ENCODE results near the gene CLEC4E. TPM values are rescaled to one million over a fixed set of nuclear protein-coding genes. Genes with fewer than 3 reads are reported as not detected.

Gene CLEC4E
- total RNA-seq, 3 donors from 2014 or later, result 2.0 to 15.5 (median 2.3) TPM

DNA sequence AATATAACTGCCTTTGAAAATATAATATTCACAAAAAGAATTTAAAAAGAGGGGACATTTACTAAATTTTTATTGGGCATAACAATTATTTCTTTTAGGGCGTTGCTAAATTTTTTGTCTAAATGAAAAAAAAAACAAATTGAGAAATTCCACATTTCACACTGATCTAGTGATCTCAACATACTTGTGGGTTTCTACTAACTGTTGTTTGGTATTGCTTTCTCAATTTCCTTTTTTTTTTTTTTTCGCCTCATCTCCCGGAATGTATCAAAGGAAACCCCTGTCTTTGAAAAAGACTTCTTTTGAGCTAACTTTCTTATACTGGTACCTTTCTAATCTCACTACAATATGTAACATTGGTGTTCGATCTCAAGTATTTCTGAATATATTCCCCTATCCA lies 27.4 kb downstream of the CLEC4E start, which contains the start of gene CLEC4D:
Gene CLEC4D (plus strand): TSS at position 248 of the 400 bp plus-strand sequence. CDS start 230 bp downstream, outside the sequence.
- H3K27me3 ChIP-seq, result peaks cover 0 to 4% of the 10 kb centered on the region in 2 donors
- H3K9me3 ChIP-seq, result no peaks in the 10 kb centered on the region
- H3K4me1 ChIP-seq, result no peaks in the 10 kb centered on the region
- H3K27ac ChIP-seq, result no peak within 1 kb of the TSS
- no peak for DNase-seq (ENCODE audit: low spot score in 2 of 2)
- no peak for TF ChIP-seq POLR2AphosphoS5 (IDR thresholded peaks at IDR 0.05)
- TF ChIP-seq, protein P1, sequence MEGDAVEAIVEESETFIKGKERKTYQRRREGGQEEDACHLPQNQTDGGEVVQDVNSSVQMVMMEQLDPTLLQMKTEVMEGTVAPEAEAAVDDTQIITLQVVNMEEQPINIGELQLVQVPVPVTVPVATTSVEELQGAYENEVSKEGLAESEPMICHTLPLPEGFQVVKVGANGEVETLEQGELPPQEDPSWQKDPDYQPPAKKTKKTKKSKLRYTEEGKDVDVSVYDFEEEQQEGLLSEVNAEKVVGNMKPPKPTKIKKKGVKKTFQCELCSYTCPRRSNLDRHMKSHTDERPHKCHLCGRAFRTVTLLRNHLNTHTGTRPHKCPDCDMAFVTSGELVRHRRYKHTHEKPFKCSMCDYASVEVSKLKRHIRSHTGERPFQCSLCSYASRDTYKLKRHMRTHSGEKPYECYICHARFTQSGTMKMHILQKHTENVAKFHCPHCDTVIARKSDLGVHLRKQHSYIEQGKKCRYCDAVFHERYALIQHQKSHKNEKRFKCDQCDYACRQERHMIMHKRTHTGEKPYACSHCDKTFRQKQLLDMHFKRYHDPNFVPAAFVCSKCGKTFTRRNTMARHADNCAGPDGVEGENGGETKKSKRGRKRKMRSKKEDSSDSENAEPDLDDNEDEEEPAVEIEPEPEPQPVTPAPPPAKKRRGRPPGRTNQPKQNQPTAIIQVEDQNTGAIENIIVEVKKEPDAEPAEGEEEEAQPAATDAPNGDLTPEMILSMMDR (IDR thresholded peaks at IDR 0.05), result no peak
- no peak for TF ChIP-seq POLR2A (IDR thresholded peaks at IDR 0.05)
- no peak within 1 kb of the TSS for H3K4me3 ChIP-seq
- H3K36me3 ChIP-seq, result no peaks in the 10 kb centered on the region
- intact Hi-C loops (cut with DNase I; ENCODE audit: low total_unique reads), result no loop called here

DNA sequence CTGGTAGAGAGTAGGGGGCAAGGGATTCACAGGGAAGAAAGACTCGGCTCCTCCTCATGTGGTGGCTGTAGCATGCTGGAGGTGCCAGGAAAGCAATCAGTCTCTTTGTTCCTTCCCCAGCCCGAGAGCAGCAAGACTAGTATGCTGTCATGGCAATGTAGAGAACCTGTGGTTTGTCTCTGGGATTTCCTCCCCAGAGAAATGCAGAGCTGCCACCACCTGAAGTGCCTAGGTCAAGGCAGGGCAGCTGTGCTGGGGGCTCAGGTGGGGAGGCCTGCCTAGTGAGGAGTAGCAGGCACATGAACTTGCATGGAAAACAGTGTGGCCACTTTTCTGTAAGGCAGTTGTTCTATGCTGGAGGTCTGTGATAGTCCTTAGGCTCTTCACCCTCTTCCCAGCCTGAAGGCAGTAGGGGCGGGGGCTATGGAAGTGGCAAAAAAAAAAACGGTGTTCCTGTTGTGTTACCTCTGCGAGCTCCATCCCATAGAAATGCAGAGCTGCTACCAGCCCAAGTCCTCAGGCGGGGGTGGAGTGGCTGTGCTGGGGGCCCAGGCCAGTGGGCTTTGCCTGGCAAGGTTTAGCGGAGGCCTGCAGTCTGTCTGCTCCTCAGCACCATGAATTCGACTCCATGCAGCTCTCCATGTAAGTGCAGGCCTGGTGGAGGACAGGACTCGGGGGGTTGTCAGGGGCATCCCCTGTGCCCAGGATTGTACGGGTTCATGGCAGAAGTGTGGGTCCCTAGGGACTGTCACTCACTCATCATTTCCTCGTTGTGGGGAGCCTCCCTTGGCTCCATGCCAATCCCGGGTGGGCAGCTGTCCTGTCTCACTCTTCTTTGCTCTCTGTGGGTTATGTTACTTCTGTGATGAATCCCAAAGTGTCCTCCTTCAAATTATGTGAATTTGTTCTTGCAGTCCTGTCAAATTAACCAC lies 31.5 kb downstream of the CLEC4E start:
- Histone ChIP-seq H3K4me1 (no peaks in the 10 kb centered on the region), H3K9me3 (no peaks in the 10 kb centered on the region), H3K36me3 (no peaks in the 10 kb centered on the region), H3K4me3 (no peak overlapping the region), H3K27ac (no peak overlapping the region), H3K27me3 (no peaks in the 10 kb centered on the region)
- intact Hi-C loops (cut with DNase I; ENCODE audit: low total_unique reads), result no loop called here
- DNase-seq (ENCODE audit: low spot score in 2 of 2), result no peak
- TF ChIP-seq POLR2AphosphoS5 (IDR thresholded peaks at IDR 0.05) (no peak), POLR2A (IDR thresholded peaks at IDR 0.05) (no peak)
- TF ChIP-seq, protein P1 (IDR thresholded peaks at IDR 0.05), result no peak

DNA sequence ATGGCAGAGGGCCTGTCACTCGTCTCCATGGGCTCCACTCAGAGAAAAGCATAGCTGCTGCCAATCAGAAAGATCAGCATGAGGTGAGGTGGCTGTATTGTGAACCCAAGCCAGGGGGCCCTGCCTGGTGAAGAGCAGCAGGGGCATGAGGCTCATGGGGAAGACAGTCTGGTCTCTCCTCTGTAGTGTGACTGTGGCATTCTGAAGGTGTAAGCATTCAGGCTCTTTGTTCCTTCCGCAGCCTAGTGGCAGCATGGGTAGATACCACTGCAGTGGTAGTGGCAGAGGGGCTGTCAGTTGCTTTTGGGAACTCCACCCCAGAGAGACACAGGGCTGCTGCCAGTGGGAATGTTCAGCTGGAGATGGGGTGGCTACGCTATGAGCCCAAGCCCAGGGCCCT lies 32.5 kb downstream of the CLEC4E start:
- TF ChIP-seq POLR2A (IDR thresholded peaks at IDR 0.05) (no peak), POLR2AphosphoS5 (IDR thresholded peaks at IDR 0.05) (no peak)
- TF ChIP-seq, protein P1 (IDR thresholded peaks at IDR 0.05), result no peak
- no peak for DNase-seq (ENCODE audit: low spot score in 2 of 2)
- no peaks in the 10 kb centered on the region for H3K9me3 ChIP-seq
- no peaks in the 10 kb centered on the region for H3K27me3 ChIP-seq
- no peaks in the 10 kb centered on the region for H3K36me3 ChIP-seq
- intact Hi-C loops (cut with DNase I; ENCODE audit: low total_unique reads), result no loop called here
- H3K27ac ChIP-seq, result no peak overlapping the region
- no peaks in the 10 kb centered on the region for H3K4me1 ChIP-seq
- no peak overlapping the region for H3K4me3 ChIP-seq

DNA sequence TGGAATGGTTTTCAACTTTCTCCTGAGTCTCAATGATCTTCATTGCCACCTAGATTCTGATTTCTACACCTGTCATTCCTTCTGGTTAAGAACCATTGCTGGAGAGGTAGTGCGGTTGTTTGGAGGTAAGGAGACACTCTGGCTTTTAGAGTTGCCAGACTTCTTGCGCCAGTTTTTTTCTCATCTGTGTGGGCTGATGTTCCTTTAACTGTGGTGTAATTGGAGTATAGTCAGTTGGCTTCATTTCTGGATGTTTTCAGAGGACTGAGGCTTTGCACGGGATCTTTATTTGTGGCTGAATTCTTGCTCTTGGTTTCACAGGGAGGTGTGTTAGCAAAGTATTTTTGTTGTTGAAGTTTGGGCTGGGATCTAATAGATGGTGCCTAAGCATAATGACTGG lies 33.1 kb downstream of the CLEC4E start:
- Histone ChIP-seq H3K9me3 (no peaks in the 10 kb centered on the region), H3K27me3 (no peaks in the 10 kb centered on the region), H3K4me3 (no peak overlapping the region), H3K36me3 (no peaks in the 10 kb centered on the region), H3K4me1 (no peaks in the 10 kb centered on the region), H3K27ac (no peak overlapping the region)
- TF ChIP-seq POLR2AphosphoS5 (IDR thresholded peaks at IDR 0.05) (no peak), POLR2A (IDR thresholded peaks at IDR 0.05) (no peak)
- TF ChIP-seq, protein P1 (IDR thresholded peaks at IDR 0.05), result no peak
- intact Hi-C loops (cut with DNase I; ENCODE audit: low total_unique reads), result no loop called here
- DNase-seq (ENCODE audit: low spot score in 2 of 2), result no peak

DNA sequence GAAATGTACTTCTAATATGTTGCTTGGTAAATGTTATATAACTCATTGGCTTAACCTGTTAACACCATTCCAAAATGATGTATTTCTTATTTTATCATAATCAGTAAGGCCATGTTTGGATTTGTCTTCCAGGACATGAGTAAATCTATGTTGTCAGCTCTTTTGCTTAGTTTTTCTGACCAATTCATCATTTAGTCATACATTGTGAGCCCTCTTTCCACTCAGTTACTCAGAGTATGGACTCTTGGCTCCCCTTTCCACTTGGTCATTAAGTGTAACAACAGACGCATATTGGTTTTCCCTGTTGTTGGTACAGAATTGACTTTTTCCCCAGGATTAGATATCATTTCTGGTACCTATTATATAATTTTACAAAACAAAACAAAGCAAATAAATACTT lies 36.4 kb downstream of the CLEC4E start:
- Histone ChIP-seq H3K27me3 (no peaks in the 10 kb centered on the region), H3K36me3 (no peaks in the 10 kb centered on the region), H3K4me3 (no peak overlapping the region), H3K9me3 (no peaks in the 10 kb centered on the region), H3K27ac (no peak overlapping the region), H3K4me1 (no peaks in the 10 kb centered on the region)
- intact Hi-C loops (cut with DNase I; ENCODE audit: low total_unique reads), result no loop called here
- TF ChIP-seq, protein P1 (IDR thresholded peaks at IDR 0.05), result no peak
- TF ChIP-seq POLR2AphosphoS5 (IDR thresholded peaks at IDR 0.05) (no peak), POLR2A (IDR thresholded peaks at IDR 0.05) (no peak)
- no peak for DNase-seq (ENCODE audit: low spot score in 2 of 2)
